Neural progenitor cell (in vitro differentiated cells): ENCODE results near the gene NDRG3. TPM values are rescaled to one million over a fixed set of nuclear protein-coding genes. Genes with fewer than 3 reads are reported as not detected.

Experiments
- DNase-seq: peaks from one replicate; pipeline ENCODE4 v3.0.0-alpha.2; 2016; ENCODE audit warnings: low spot score
- H2AFZ ChIP-seq: fragments of 200-600 bp; sonication (generic); replicated peaks from 2 replicates; pipeline ENCODE4 v1.6.1; 2016; ENCODE audit warnings: antibody characterized with exemption
- H3F3A ChIP-seq: fragments of 200-600 bp; sonication (generic); 2 replicates; pipeline ENCODE4 v1.6.1; 2016; ENCODE audit warnings: antibody characterized with exemption, low read depth
- H3K27ac ChIP-seq: fragments of 200-600 bp; sonication (generic); 2 replicates; pipeline ENCODE4 v1.5.1; 2016; ENCODE audit warnings: mild to moderate bottlenecking
- H3K27me3 ChIP-seq: fragments of 200-600 bp; sonication (generic); 2 replicates; pipeline ENCODE4 v1.6.1; 2016; ENCODE audit warnings: mild to moderate bottlenecking, moderate library complexity
- H3K36me3 ChIP-seq: fragments of 200-600 bp; sonication (generic); 2 replicates; pipeline ENCODE4 v1.5.1; 2016
- H3K4me1 ChIP-seq: fragments of 200-600 bp; sonication (generic); 2 replicates; pipeline ENCODE4 v1.6.1; 2016; ENCODE audit warnings: mixed run types
- H3K4me2 ChIP-seq: fragments of 200-600 bp; sonication (generic); 2 replicates; pipeline ENCODE4 v1.6.1; 2016
- H3K4me3 ChIP-seq: fragments of 200-600 bp; sonication (generic); 2 replicates; pipeline ENCODE4 v1.5.1; 2016
- H3K79me2 ChIP-seq: fragments of 200-600 bp; sonication (generic); 2 replicates; pipeline ENCODE4 v1.6.1; 2016; ENCODE audit warnings: low read depth
- H3K9ac ChIP-seq: fragments of 200-600 bp; sonication (generic); 2 replicates; pipeline ENCODE4 v1.6.1; 2016
- H3K9me3 ChIP-seq: fragments of 200-600 bp; sonication (generic); 2 replicates; pipeline ENCODE4 v1.5.1; 2016; ENCODE audit warnings: low read depth
- H4K20me1 ChIP-seq: fragments of 200-600 bp; sonication (generic); 2 replicates; pipeline ENCODE4 v1.6.1; 2016; ENCODE audit warnings: low read depth
- H3K27ac Mint-ChIP-seq: 3 replicates; pipeline ENCODE4 v1.8.0; 2021; ENCODE audit warnings: mixed read lengths
- H3K27me3 Mint-ChIP-seq: 2 replicates; pipeline ENCODE4 v1.8.0; 2022; ENCODE audit warnings: low read depth, mild to moderate bottlenecking, inconsistent platforms, moderate library complexity, mixed read lengths; ENCODE audit not compliant: insufficient read depth
- H3K36me3 Mint-ChIP-seq: 3 replicates; pipeline ENCODE4 v1.8.0; 2021; ENCODE audit warnings: mixed read lengths
- H3K4me1 Mint-ChIP-seq: 3 replicates; pipeline ENCODE4 v1.8.0; 2021; ENCODE audit warnings: mixed read lengths
- H3K4me3 Mint-ChIP-seq: 3 replicates; pipeline ENCODE4 v1.8.0; 2021; ENCODE audit warnings: mild to moderate bottlenecking, moderate library complexity, mixed read lengths
- H3K9me3 Mint-ChIP-seq: 3 replicates; pipeline ENCODE4 v1.8.0; 2020; ENCODE audit warnings: mixed read lengths
- EZH2 ChIP-seq: fragments of 200-600 bp; sonication (generic); IDR thresholded peaks from 2 replicates; pipeline ENCODE4 v1.6.1; 2017; ENCODE audit warnings: antibody characterized with exemption, mild to moderate bottlenecking, moderate library complexity
- EZH2phosphoT487 ChIP-seq: fragments of 200-600 bp; sonication (generic); IDR thresholded peaks from 2 replicates; pipeline ENCODE4 v1.6.1; 2017; ENCODE audit warnings: antibody characterized with exemption
- total RNA-seq: library from RNA; depleted of rRNA; stranded (reverse); fragments of >200 nt; gene quantifications from 2 replicates; pipeline ENCODE4 v1.2.3, GENCODE V29; 2015; ENCODE audit warnings: low replicate concordance
- TF ChIP-seq, protein P1 (sequence below): fragments of 200-600 bp; sonication (generic); IDR thresholded peaks from 2 replicates; pipeline ENCODE4 v1.5.1; 2017; ENCODE audit warnings: antibody characterized with exemption, mild to moderate bottlenecking

NDRG3 gene
- total RNA-seq, 1 donor from 2014 or later = 25.3 TPM

DNA sequence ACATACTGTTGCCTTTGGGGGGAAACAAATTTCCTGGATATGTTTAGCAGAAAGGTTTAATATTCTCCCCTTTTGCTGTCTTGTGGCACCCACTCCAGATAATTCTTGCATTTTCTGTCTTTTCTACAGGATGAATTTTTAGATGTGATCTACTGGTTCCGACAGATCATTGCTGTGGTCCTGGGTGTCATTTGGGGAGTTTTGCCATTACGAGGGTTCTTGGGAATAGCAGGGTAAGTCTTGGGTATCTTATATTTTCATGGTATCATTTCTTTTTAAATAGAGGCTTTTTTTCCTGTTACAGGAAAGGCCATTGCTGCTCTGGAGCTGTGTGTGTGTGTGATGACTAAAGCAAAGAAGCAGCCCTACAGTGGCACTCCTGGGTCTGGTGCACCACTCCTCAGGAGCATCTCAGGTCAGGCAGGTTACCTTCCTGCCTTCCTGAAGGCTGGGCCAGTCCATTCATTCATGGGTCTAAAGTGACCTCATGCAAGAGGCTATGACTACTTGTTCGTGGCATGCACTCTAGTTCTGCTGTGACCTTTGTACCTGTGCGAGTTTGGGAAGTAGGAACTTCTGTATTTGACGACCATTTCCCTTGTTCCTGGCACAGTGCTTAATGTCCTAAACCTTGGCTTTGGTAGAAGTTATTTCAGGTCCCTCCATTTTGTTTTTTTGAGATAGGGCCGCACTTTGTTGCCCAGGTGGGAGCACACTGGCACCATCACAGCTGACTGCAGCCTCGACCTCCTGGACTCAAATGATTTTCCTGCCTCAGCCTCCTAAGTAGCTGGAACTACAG, 138.1 kb downstream of the NDRG3 start:
- Histone ChIP-seq H3K27me3 (no peaks in the 10 kb centered on the region), H3K4me2 (peak overlapping the region; percentile 96), H3K9ac (peak overlapping the region; percentile 6), H2AFZ (no peak overlapping the region), H3K4me3 (no peak overlapping the region), H3K36me3 (no peaks in the 10 kb centered on the region), H4K20me1 (peaks cover 20% of the 10 kb centered on the region), H3K27ac (no peak overlapping the region), H3K4me1 (peaks cover 5% of the 10 kb centered on the region), H3F3A (peaks cover 15% of the 10 kb centered on the region), H3K79me2 (peaks cover 30% of the 10 kb centered on the region), H3K9me3 (no peaks in the 10 kb centered on the region)
- peaks cover 7% of the 10 kb centered on the region for H3K36me3 Mint-ChIP-seq
- H3K27me3 Mint-ChIP-seq = peaks cover 8% of the 10 kb centered on the region
- no peaks in the 10 kb centered on the region for H3K9me3 Mint-ChIP-seq
- peak overlapping the region; percentile 76 for H3K4me3 Mint-ChIP-seq
- no peak overlapping the region for H3K27ac Mint-ChIP-seq
- peaks cover 20% of the 10 kb centered on the region for H3K4me1 Mint-ChIP-seq
- TF ChIP-seq, protein P1, sequence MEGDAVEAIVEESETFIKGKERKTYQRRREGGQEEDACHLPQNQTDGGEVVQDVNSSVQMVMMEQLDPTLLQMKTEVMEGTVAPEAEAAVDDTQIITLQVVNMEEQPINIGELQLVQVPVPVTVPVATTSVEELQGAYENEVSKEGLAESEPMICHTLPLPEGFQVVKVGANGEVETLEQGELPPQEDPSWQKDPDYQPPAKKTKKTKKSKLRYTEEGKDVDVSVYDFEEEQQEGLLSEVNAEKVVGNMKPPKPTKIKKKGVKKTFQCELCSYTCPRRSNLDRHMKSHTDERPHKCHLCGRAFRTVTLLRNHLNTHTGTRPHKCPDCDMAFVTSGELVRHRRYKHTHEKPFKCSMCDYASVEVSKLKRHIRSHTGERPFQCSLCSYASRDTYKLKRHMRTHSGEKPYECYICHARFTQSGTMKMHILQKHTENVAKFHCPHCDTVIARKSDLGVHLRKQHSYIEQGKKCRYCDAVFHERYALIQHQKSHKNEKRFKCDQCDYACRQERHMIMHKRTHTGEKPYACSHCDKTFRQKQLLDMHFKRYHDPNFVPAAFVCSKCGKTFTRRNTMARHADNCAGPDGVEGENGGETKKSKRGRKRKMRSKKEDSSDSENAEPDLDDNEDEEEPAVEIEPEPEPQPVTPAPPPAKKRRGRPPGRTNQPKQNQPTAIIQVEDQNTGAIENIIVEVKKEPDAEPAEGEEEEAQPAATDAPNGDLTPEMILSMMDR = no peak
- no peak for DNase-seq

DNA sequence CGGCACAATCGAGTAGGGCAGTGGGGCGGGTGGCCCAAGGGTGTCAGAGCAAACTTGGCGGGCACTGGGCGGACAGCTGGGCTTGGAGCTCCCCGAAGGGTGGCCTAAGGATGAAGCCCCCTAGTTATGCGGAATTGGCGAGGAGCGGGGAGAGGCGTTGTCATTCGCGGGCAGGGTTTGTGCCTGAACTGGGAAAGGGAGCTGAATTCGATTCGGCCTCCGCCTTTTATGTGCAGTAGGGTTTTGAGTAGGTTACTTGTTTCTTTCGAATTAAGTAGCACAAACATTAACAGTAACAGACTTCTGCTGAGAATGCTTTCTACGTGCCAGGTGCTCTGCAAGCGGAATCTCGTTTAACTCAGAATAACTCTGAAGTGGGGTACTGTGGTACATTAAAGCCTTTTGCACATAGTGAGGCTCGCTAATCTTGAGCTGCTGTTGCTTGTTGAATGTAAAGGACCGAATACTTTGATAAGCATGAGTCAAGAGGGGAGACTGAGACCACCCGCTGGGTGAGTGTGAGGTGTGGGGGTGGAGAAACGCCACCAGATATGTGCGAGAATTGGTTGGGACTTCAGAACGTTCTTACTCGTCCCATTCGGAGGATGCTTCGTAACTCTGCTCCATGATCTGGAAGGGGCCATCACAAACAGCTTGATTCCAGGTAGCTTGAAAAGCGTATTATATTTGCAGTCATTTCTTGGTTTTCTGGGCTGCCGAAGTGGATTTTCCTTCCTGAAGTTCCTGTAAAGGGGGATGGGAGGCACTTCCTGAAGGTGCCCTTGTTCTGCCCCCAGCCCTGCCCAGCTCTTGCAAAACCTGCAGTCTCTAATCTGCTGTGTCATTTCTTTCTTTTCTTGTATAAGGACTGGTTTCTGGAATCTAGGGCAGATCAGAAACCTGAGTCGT, 139.5 kb downstream of the NDRG3 start:
- DNase-seq = peak; percentile 46

DNA sequence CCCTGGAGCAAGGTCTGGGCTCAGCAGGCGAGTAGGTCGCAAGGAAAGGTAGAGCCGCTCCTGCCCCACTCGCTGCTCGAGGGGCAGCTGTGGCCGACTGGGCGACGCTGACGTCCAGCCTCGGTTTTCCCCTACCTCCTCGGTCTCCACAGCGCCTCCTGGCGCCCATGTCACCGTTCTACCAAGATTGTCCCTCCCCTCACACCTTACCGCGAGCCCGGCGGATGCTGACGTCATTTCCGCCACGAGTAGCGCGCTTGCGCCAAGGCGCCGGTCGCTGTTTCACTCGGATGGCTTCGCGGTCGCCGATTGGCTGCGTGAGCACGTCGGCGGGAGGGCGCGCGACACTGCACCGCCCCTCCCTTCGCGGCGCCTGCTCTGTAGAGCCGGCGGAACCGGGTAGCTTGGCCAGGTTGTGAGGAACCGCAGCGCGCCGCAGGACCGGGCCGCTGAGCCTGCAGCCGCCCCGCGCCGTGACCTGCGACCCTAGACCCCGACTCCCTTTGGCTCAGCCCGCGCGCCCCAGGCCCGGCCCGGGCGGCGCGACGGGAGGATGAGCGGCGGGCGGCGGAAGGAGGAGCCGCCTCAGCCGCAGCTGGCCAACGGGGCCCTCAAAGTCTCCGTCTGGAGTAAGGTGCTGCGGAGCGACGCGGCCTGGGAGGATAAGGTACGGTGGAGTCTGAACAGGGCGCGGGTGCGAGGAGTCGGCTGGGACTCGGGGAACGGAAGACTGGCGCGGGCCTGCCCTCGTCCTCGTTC, 140.3 kb downstream of the NDRG3 start, which contains the start of gene RAB5IF:
RAB5IF (plus strand) TSS at position 381 of the 759 bp plus-strand sequence; CDS start at position 554, 173 bp downstream.
- peak; percentile 99 for DNase-seq
- Histone ChIP-seq H3K27ac (peak within 1 kb of the TSS; percentile 21), H3K9me3 (no peaks in the 10 kb centered on the region), H3K4me3 (peak within 1 kb of the TSS; percentile 79), H3K27me3 (no peaks in the 10 kb centered on the region), H3K4me1 (peaks cover 5% of the 10 kb centered on the region), H3K79me2 (peaks cover 30% of the 10 kb centered on the region), H3K4me2 (peak within 1 kb of the TSS; percentile 96), H2AFZ (peak within 1 kb of the TSS; percentile 64), H4K20me1 (peaks cover 20% of the 10 kb centered on the region), H3K36me3 (no peaks in the 10 kb centered on the region), H3K9ac (peak within 1 kb of the TSS; percentile 88), H3F3A (peaks cover 4% of the 10 kb centered on the region)
- H3K9me3 Mint-ChIP-seq = no peaks in the 10 kb centered on the region
- H3K27me3 Mint-ChIP-seq = peaks cover 8% of the 10 kb centered on the region
- H3K4me3 Mint-ChIP-seq = peak within 1 kb of the TSS; percentile 98
- peak within 1 kb of the TSS; percentile 93 for H3K27ac Mint-ChIP-seq
- H3K4me1 Mint-ChIP-seq = peaks cover 20% of the 10 kb centered on the region
- peaks cover 4% of the 10 kb centered on the region for H3K36me3 Mint-ChIP-seq
- TF ChIP-seq EZH2 (no peak), EZH2phosphoT487 (no peak)
- TF ChIP-seq, protein P1 = peak; percentile 84

More for the DNA sequence above, 139.5 kb downstream of the NDRG3 start:
- Mint-ChIP-seq H3K36me3 (peaks cover 7% of the 10 kb centered on the region), H3K27ac (peak overlapping the region; percentile 93), H3K4me1 (peaks cover 20% of the 10 kb centered on the region), H3K4me3 (peak overlapping the region; percentile 98), H3K9me3 (no peaks in the 10 kb centered on the region), H3K27me3 (peaks cover 8% of the 10 kb centered on the region)
- TF ChIP-seq EZH2phosphoT487 = no peak
- TF ChIP-seq EZH2 = no peak
- TF ChIP-seq, protein P1 = no peak
- no peak overlapping the region for H2AFZ ChIP-seq
- H3K4me2 ChIP-seq = peak overlapping the region; percentile 96
- peaks cover 5% of the 10 kb centered on the region for H3K4me1 ChIP-seq
- H3K4me3 ChIP-seq = peak overlapping the region; percentile 79
- peaks cover 6% of the 10 kb centered on the region for H3F3A ChIP-seq
- H3K79me2 ChIP-seq = peaks cover 30% of the 10 kb centered on the region
- no peaks in the 10 kb centered on the region for H3K9me3 ChIP-seq
- H3K27ac ChIP-seq = peak overlapping the region; percentile 21
- H3K9ac ChIP-seq = peak overlapping the region; percentile 88
- H4K20me1 ChIP-seq = peaks cover 20% of the 10 kb centered on the region
- no peaks in the 10 kb centered on the region for H3K36me3 ChIP-seq
- no peaks in the 10 kb centered on the region for H3K27me3 ChIP-seq
